Germinal center (tissue), 1 donor: ENCODE data around the gene C17orf50.
"Not testable (repeated sequence)": the region's sequence is repeated elsewhere in the genome, so short reads cannot be mapped to it uniquely, and the experiment has no call there.

Source experiments
- DNase-seq: peaks from one replicate; pipeline ENCODE4 v3.0.0; 2012; ENCODE audit warnings: mixed read lengths, low spot score

Gene C17orf50

DNA sequence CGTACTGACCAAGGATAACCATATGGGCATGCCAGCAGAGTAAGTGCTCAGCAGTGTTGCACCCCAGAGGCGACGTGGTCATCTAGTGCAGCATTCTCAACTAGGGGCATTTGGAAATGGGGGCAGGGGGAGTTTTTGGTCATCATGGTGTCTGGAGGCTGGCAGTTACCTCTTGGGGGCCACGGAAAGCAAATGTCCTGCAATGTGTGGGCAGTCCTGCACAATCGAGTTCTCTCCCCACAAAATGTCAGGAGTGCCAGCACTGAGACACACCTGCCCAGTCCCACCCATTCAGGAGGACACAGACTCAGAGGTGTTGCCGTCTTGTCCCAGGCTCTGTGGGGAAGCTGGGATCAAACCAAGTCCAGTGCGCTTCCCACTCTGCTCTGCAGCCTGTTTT, 26.3 kb upstream of the C17orf50 start:
- DNase-seq = no peak

DNA sequence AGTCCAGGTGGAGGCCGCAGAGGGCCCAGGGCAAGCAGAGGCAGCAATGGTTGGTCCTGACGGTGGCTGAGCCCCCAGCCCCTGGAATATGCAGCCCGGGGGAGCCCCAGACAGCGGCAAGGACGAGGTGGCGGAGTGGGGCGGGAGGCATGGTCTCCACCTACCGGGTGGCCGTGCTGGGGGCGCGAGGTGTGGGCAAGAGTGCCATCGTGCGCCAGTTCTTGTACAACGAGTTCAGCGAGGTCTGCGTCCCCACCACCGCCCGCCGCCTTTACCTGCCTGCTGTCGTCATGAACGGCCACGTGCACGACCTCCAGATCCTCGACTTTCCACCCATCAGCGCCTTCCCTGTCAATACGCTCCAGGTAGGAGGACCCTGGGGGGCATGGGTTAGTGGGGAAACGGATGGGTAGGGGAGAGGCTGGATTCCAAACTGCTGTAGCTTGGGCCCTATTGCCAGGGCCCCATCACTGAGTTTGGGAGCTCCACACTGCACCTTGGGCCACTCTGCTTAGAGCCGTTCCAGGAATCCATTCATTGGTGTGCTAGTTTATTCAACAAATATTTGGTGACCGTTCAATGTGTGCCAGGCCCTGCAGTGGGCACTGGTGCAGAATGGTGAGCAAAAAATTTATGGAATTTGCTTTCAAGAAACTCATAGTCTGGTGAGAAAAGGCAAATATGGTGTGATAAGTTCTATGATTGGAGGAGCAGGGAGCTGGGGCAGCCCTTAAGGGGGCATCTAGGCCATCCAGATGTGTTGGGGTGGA, 25.5 kb upstream of the C17orf50 start:
- DNase-seq = no peak

DNA sequence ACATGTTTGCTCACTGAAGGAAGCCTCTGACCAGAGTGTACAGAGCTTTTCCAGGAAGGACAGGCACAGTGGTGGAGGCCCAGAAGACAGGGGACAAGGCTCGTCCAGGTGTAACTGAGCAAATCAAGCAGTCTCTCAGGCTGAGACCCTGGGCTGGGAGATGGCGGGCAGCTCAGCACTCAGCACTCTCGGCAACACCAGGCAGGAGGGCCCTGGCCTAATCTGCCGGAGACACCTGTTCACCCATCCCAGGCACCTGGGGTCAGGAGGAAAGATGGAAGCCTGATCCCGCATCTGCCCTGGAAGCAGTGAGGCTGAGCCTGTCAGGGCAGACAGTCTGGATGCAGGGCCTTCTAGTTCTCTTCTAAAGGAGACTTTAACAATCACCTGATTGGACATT, 24.5 kb upstream of the C17orf50 start:
- DNase-seq = no peak

DNA sequence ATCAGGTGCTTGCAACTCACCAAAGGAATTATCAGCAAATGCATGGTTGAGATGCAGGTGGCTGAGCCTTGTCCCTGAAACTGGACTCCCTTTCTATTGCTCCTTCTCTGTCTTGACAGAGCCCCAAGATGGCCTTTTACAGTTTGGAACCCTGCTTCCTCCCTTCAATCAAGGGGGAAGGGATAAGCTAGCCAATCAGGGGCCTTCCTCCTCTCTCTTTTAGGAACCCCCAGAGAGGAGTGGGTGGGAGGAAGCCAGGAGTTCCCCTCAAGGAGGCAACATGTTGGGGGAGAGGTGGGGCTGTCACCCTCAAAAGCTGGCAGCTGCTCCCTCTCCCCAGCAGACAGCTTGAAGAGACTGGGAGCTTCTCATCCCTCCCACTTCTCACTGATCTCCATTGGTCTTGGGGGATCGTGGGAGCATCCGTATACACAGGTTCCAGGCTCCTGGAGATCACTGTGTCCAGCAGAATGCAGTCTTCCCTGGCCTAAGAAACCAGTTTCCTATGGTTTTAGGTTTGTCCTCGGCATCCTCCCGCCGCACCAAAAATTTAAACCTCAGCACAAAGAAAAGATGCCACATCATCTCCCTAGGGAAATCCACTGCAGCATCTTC, 22.1 kb upstream of the C17orf50 start:
- no peak for DNase-seq

DNA sequence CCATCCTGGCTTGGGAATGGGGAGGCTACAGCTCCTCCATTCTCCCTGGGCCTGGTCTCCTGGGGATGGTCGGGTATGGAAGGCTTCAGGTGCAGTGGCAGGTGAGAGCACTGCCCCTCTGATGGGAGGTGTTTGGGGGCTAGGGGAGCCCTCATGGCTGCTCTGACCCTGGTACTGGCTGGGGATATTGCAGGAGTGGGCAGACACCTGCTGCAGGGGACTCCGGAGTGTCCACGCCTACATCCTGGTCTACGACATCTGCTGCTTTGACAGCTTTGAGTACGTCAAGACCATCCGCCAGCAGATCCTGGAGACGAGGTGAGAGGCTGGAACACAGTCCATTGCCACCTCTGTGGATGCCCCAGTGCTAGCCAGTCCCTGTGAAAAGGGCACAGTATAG, 20.5 kb upstream of the C17orf50 start:
- DNase-seq = no peak

DNA sequence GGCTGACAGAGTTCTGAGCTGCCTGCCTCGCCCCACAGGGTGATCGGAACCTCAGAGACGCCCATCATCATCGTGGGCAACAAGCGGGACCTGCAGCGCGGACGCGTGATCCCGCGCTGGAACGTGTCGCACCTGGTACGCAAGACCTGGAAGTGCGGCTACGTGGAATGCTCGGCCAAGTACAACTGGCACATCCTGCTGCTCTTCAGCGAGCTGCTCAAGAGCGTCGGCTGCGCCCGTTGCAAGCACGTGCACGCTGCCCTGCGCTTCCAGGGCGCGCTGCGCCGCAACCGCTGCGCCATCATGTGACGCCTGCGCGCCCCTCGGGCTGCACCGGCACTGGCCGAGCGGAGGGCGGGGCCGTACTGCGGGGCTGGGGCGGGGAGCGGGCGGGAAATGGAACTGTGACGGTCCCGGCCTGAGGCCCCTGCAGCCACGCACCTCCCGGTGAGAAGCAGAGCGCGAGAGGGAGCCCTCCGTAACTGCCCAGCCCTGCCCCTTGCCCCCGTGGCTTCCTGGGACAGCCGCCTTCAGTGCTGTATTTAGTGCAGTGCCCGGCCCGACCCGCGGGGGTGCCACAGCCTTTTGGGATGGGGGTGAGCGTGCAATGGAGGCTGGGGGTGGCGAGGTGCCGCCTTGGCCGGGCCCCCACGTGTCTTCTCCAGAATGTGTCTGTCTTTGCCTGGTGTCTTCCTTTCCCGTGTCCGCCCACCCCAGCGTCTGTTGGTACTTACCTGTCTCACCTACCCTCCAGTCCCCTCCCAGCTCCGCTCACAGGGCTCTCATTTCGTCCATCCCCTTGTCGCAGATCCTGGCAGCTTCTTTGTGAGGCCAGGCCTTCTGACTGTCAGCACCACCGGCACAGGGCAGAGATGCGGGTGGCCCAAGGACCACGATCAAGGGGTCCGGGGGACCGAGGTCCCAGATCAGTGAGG, 19.4 kb upstream of the C17orf50 start:
- no peak for DNase-seq

DNA sequence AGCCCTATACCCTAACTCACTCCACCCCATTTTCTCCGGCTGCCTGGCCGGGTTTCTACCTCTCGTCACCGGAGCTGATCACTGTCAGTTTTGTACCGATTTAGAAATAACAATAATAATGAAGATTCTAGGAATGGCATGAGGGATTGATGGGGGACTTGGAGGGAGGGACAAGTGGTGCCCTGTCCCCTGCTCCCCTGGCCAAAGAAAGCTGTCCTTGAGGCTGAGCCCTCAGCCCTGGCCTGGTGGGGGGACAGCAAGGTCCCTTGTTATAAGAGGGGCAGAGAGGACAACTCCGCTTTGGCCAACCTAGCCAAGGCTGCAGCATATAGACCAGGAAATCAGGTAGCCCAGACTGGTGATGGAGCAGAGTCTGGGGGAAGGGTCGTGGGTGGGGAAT, 18.2 kb upstream of the C17orf50 start:
- DNase-seq = no peak

DNA sequence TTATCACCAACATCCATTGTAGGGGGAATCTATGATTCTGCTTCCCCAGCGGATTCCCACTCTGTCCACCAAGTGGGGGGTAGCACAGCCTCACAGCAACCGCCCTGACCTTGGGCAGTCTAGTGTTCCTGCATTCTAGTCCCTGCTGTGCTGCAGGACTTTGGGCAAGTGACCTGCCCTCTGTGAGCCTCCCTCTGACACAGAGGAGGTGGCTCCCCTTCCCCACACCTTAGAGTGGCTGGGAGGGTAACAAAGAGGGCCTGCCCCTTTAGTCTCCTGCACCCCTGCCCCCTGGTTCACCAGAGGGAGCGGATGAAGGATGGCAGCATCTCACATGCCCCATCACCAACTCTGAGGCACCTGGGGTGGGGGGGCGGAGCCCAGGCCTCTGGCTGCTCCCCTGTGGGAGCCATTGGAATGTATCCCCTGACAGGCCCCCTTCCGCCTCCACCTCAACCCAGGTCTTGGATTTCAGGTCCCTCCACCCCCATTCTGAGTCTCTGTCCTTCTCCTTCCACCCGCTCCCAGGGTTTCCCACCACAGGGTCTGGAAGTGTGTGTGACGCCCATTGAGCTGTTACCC, 17.7 kb upstream of the C17orf50 start:
- DNase-seq = no peak

DNA sequence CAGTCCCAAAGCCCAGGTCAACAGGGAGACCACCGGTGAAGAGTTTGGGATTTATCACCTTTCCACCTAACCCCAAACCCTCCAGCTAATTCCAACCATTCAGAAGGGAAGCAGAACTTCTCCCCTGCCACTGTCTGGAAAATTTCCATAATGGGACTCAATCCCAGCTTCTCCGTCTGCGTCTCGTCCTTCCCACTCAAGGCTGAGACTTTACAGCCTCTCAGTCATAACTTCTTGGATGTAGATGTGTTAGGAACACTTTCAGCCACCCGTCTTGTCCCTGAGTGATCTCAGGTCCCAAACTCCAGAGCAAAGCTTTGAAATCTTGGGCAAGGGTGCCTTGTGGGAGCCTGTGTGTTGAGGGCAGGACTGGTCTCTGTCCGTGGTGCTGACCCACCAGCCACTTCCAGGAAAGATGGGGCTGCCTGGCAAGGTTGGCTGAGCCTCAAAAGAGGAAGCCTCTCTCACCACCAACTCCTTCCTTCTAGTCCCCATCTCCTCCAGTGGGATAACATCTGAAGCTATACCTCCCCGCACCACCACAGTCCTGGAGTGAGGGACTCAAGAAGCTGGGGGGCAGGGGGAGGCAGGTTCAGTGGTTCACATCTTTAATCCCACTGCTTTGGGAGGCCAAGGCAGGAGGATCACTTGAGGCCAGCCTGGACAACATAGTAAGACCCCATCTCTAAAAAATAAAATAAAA, 16.9 kb upstream of the C17orf50 start:
- DNase-seq = peak; percentile 51

DNA sequence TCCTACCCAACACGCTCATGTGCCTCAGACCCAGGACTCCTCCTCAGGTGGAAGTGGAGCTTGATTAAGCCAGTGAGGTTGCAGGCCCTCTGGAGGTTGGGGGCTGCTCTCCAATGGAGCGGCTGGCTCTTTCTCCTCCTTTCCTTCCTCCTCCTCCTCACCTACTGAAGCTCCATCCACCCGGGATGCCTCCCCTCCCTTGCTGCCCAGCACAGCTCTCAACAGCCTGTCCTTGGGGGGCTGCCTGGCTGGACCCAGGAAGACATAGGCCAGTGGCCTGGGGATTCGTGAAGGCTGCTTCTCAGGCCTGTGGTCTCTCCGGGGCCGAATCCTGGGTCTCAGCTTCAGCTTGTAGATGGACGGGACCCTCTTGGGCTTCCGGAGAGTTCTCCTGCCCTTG, 15.9 kb upstream of the C17orf50 start:
- DNase-seq = no peak

DNA sequence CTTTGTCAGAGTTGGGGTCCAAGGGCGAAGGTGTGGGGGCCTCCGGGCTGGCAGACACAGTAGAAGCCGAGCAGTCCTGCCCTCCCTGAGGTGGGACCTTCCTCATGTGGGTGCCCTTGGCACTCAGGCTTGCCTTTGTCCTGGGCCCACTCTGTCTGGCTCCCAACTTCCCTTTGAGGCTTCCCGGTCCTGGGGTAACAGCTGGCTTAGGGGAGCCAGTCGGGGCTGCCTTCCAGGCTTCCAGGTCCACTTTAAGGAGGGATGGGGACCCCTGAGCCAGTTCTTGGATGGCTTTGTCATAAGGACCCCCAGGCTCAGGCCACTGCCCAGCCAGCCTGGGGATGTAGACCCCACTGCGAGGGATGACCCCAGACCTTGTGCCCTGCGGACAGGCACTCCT, 15.4 kb upstream of the C17orf50 start:
- DNase-seq = no peak

DNA sequence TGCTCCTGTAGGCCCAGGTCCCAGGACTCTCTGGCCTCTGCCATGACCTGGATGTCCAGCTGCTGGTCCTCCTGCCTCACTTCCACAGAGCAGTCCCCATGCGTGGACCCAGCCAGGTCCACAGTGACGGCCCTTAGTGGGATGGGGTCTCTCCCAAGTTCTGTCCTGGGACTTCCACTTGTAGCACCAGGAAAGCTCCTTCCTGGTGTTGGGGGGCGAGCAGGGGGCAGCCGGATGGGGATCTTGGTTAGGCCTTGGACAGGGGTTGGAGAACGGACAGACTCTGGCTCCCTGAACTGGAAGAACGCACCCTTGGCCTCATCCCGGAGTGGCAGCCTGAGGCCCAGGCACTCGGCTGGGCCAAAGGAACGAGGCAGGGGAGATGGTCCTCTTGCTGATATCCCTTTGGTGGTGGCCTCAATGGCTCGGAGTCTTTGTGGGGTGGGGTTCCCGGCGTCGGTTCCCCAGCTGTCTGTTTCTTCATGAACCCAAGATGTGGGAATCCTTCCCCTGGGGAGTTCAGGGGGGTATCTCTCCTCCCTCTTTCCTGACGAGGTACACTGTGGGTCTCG, 14.9 kb upstream of the C17orf50 start:
- DNase-seq = no peak

DNA sequence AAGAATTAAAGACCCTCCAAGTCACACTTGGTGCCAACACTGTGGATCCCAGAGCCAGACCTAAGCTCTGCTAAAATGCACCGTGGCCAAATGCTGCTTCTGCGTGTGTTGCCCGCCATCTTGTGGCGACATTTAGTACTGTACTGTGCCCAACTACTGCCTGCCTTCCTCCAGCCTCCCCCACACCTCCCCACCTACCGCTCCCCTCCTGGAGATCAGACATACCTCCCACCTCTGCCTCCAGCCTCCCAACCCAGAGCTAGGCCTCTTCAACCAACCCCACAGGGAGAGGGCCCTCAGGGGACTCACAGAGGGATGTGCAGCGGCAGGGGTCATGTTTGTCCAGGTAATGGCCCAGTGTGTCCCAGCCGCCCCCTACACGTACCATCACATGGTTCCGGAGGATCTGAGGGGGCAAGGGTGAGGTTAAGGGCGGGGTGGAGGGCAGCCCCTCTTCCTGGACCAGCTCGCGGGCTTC, 13.1 kb upstream of the C17orf50 start:
- DNase-seq = peak; percentile 83

DNA sequence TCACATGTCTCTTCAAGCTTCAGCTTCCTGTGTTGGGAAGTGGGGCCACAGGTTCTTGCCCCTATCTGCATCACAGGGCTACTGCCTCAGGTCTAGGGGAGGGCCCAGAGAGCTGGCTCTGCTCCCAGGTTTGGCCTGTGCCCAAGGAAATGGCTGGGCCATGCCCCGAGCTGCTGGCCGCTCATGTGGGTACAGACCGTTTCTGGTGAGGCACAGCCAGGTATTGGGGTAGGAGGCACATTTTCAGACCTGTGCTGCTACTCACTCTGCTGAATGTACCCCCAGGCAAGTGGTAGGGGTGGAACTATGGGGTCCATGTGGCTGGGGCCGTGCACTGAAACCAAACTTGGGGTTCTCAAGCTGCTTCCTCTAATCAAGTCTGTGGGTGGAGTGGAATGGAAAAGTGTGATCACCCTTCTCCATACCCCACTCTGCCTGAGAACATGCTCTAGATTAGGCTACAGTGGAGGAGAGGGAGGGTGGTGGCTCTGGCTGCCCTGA, 12.3 kb upstream of the C17orf50 start:
- no peak for DNase-seq

DNA sequence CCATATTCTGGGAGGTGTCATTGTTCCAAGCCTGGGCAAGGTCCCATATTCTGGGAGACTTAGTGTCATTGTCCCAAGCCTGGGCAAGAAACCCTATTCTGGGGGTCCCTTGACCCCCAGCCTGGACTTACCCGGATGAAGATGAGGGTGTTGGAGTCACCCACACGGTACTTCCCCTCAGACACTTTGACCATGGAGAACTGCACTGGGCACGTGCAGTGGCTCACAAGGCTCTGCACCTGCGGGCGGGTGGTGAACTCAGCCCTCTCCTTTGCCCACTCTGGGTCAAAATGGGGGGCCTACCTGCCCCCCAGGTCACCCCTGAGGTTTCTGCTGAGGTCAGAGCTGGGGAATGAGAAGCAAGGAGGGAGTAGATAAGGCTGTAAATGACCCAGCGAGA, 11.7 kb upstream of the C17orf50 start:
- no peak for DNase-seq

DNA sequence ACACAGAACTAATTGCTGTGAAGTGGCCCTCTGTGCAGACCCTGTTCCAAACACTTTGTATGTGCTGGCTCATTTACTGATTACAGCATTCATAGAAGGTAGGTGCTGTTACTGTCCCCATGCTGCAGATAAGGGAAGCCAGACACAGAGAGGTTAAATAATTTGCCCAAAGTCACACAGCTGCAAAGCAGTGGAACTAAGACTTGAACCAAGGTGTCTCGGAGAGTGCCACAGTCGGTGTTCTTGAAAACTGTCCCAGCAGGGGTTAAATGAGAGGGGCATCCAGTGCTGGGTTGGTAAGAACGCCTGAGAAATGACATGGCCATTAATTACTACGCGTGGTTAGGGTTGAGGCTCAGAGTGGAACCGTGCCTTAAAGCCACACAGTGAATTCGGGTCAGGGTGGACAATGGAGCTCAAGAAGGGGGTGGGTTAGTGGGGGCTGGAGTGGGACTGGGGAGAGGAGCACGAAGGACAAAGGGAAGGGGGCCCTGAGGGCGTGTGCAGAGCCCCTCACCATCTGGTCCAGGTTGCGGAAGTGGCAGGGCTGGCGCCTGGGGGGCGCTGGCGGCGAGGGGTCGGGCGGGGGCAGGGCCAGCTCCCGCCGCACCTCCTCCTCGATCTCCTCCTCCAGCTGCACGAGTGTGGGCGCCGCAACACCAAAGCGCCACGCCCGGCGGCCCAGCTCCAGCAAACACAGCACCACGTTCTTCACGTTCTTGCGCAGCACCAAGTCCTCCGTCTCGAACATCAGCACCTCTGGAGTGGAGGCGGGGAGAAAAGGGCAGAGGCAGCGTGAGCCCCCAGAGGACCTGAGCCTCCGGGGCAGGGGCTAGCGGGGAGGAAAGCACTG, 10.9 kb upstream of the C17orf50 start:
- DNase-seq = no peak

DNA sequence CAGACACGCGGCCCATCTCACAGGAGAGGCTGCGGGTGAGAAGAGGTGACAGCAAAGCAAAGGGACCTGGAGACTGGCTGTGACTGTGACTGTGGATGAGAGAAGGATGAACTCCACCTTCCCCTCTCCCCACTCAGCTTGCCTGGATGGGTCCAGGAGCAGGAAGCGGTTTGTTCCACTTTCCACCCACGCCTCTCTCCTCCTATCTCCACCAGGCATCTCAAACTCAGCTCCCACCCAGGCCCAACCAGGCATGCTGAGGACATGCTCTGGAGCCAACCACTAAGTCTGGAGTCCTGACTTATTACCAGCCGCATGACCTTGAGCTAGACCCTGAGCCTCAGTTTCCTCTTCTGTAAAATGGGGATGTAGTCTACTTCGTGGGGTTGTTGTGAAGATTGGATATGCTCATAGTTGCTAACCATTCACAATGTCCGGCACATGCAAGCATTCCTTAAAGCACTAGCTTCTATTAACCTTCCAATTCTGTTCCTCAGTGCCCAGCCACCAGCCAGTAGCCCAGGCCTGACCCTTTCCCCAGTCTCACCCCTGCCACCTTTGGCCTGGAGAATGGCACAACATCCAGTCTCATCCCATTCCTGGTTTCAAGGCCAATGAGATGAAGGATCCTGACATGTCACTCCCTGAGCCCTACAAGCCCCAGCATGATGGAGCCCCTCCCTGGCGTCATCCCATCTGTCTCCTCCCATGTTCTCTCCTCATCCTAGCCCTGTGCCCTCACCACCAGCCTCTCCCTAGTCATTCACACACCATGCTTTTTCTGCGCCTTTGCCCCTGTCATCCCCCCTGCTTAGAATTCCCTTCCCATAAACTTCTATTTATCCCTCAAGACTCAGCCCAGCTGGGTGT, 9.9 kb upstream of the C17orf50 start:
- no peak for DNase-seq

DNA sequence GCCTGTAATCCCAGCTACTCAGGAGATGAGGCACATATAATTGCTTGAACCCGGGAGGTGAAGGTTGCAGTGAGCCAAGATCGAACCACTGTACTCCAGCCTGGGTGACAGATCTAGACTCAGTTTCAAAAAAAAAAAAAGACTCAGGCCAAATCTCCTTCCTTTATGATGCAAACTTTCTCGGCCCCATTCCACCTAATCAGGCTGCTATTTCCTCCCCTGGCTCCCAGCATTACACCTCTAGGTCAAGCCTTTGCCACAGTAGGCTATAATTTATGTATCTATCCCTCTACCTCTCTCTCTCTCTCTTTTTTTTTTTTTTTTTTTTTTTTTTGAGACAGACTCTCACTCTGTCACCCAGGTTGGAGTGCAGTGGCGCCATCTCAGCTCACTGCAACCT, 9.1 kb upstream of the C17orf50 start:
- not testable (repeated sequence) for DNase-seq

DNA sequence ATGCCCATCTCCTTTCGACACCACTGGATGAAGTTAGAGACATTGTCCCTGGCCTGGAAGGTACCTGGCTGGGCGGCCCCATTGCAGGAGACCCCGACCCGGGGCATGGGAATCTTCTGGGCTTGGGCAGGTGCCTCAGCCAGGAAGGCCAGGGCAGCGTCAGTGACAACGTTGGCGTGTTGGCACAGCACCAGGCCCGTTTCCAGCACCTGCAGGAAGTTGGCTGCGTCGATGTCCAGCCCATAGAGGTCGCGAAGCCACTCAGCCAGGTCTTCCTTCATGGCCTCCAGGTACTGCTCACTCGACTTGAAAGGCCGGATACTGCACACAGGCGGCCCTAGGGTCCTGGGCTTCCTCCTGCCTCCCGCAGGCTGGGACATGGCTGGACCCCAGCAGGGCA, 8.2 kb upstream of the C17orf50 start:
- no peak for DNase-seq
